Vagina (tissue), 2 donors: ENCODE measurements around the gene YTHDF2.

Experiments used
- POLR2AphosphoS5 ChIP-seq, 2 donors: sonication (generic); formaldehyde crosslinking; IDR thresholded peaks; one replicate each; pipeline ENCODE4 v1.9.0; 2017; ENCODE audit warnings: antibody characterized with exemption in 2 of 2, mild to moderate bottlenecking in 2 of 2, low read depth in 1 of 2; ENCODE audit not compliant: insufficient read depth in 1 of 2
- TF ChIP-seq, protein P1 (sequence below), 3 experiments: fragments of 450-650 bp in 2 of 3; fragments of 200-600 bp in 1 of 3; sonication (generic) in 1 of 3; IDR thresholded peaks; one replicate each; pipeline ENCODE4 v1.5.1; 2017 to 2019; ENCODE audit warnings: antibody characterized with exemption in 3 of 3, mild to moderate bottlenecking in 2 of 3, moderate library complexity in 2 of 3

DNA sequence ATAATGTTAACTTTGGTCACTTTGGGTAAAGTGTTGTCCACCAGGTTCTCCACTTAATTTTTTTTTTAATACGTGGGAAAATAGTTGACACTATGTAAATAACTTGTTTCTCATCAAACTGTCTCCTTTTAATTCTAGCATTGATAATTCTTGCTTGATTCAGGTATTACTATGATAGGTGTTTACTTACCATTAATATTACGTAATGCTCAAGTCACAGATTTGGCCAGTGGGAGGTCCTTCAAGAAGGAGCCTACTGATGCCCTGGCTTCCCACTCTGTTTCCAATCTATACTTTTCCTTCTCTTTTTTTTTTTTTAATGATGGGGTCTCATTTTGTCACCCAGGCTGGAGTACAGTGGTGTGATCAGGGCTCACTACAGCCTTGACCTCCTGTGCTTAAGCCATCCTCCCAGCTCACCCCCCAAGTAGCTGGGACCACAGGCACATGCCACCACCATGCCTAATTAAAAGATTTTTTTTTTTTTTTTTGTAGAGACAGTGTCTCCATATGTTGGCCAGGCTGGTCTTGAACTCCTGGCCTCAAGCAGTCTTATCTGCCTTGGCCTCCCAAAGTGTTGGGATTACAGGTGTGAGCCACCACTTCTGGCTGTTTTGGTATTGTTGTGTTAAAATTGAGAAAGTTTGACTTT, 29.9 kb downstream of the YTHDF2 start:
- TF ChIP-seq, protein P1, sequence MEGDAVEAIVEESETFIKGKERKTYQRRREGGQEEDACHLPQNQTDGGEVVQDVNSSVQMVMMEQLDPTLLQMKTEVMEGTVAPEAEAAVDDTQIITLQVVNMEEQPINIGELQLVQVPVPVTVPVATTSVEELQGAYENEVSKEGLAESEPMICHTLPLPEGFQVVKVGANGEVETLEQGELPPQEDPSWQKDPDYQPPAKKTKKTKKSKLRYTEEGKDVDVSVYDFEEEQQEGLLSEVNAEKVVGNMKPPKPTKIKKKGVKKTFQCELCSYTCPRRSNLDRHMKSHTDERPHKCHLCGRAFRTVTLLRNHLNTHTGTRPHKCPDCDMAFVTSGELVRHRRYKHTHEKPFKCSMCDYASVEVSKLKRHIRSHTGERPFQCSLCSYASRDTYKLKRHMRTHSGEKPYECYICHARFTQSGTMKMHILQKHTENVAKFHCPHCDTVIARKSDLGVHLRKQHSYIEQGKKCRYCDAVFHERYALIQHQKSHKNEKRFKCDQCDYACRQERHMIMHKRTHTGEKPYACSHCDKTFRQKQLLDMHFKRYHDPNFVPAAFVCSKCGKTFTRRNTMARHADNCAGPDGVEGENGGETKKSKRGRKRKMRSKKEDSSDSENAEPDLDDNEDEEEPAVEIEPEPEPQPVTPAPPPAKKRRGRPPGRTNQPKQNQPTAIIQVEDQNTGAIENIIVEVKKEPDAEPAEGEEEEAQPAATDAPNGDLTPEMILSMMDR (IDR thresholded peaks at IDR 0.05): no peak
- TF ChIP-seq POLR2AphosphoS5 (IDR thresholded peaks at IDR 0.05; ENCODE audit: insufficient read depth in 1 of 2, low read depth in 1 of 2): no peak
